GM19452 (cell line): Measurements from ENCODE around the gene FES.
"Not testable (repeated sequence)": the region's sequence is repeated elsewhere in the genome, so short reads cannot be mapped to it uniquely, and the experiment has no call there.

ENCODE experiments used
- ATAC-seq: cut with Tn5 transposase; IDR thresholded peaks from one replicate; pipeline ENCODE4 v1.9.1; 2021; ENCODE audit not compliant: unreplicated experiment

The FES gene

DNA sequence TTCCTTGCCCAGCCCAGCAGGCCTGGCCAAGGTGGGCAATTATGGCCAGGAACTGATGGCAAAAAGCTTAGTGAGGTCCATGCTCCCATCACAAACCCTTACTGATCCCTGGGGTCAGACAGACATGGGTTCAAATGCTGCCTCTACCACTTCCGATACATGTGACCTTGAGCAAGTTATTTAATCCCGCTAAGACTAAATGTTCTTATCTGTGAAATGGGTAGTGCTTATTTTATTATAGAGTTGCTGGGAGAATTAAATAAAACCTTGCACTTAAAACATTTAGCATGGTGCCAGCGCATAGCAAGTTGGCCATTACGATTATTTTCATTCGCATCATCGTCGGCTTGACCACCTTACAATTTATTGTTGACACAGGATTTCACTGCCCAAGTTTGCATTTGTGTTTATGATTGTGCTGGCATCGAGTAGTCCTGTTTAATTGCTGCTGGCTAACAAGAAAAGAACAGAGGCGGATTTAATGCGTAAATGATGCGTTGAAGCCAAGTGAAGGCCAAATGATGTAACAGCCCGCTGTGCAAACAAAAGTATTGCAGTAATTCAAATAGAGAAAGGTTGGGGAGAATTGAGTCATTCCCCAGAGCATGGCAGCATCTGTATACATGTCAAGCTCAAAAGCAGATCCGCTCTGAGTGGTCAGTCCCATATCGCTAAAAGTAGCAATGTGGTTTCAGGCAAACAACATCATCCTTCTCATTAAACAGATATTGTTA is 23.2 kb upstream of the FES start:
- ATAC-seq: no peak

DNA sequence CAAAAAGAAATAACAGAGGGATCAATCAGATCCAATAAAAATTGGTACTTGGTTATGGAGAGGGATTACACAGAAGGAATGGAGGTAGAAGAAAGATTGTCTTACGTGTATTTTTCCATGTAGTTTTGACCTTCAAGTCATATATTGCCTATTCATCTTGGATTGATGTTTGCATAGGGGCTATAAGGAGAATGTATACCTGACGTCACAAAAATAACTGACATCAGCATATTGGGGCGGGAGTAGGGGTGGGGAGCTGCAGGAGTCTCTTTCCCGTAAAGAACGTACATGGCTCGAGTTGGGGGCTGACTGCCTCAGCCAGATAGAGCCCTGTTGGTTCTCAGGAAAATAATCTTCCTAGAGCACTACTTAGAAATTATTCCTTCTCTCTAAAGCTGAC is 21.8 kb upstream of the FES start:
- ATAC-seq: no peak

DNA sequence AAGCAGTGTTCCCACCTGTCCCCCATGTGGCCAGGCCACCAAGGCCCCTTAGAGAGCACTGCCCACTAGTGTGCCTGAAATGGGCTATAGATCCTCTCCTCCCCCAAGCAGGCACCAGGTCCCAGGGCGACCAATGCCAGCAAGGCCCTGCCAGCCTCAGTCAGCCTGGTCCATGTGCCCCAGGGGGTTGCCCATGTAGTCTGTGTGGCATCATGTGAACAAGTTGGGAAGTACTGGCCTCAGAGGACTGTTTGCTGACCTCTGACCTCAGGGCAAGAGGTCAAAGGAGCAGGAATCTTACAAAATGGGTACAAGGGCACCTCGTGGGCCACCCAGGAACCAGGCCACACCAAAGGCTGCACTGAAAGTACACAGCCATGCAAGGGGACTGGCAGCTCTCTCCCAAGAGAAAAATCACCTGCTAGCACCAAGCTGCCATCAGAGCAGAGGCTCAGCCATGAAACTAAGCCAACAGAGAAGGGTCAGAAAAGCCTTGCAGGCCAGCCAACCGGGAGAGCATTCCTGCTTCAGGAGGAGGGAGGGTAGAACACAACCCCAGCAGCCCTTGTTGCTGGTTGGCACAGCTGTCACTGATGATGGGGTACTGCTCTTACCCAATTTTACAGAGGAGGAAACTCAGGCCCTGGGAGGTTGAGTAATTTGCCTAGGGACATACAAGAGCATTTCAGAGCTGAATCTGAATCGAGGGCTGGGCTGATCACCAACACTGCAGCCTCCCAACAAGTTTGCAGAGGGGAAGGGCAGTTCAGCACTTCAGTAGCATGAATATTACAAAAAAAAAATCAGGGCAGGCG is 21.1 kb upstream of the FES start:
- no peak for ATAC-seq

DNA sequence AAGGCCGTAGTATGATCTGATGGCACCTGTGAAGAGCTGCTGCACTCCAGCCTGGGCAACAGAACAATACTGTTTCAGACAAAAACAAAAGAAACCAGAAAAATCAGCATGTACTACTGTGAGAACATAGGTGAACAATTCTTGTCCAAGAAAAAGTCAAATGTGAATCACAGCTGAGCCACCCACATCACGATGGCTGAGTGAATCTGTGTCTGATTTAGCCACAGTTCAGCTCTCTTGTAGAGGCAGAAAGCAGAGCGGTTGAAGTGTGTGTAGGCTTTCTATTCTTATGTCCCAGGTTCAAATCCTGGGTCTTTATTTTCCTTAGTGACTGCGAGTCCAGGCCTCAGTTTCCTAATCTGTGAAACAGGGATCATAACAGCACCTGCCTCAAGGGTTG is 20.3 kb upstream of the FES start:
- ATAC-seq: no peak

DNA sequence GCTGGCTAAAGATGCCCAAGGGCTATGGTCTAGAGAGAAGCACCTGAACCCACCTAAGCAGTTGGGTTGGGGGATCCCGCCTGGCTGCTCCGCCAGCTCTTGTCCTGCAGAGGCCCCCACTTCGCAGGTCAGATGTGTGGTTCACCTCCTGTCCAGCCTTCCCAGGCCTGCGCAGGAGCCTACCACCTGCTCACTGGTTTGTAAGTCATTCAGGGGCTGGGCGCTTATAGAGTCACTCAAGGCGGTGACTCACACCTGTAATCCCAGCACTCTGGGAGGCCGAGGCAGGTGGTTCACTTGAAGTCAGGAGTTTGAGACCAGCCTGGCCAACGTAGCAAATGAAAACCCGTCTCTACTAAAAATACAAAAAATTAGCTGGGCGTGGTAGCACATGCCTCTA is 19.8 kb upstream of the FES start:
- no peak for ATAC-seq

DNA sequence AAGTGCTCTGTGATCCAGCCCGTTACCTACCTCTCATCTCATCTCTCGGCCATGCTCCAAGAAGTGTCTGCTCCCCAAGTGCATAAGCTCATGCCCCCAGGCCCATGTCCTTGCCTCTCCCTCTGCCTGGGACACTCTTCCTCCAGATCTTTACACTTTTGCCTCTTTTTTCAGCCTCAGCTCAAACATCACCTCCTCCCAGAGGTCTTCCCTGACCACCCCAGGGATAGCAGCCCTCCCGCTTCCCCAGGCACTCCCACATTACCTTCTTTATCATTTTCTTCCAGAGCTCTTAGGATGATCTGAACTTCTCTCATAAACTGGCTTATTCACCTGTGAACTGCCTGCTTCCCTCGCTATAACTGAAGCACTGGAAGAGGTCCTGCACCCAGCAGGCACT is 18.6 kb upstream of the FES start:
- no peak for ATAC-seq

DNA sequence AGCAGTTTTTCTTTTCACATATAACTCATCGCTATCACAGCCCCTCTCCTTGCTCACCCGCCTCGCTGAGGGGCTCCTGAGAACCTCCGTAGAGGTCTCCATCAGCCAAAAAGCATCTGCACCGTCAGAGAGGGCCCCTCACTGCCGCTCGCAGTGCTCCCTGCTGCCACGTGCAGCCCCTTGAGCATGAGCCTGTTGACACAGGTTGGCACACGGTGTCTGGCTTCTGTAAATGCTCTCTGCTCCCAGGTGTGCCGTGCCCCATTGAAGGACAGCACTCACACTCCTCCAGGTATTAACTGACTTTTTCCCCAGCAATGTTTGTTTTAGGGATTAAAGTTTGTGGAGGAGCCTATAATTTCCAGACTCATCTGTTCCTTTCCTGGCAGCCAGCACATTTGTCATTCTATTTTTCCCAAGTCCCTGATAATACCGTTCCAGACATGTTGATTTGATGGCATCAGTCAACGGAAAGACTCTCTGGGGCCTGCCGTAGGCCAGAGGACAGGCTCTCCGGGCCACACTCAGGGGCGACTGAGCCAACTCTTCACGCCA is 18.1 kb upstream of the FES start:
- no peak for ATAC-seq

DNA sequence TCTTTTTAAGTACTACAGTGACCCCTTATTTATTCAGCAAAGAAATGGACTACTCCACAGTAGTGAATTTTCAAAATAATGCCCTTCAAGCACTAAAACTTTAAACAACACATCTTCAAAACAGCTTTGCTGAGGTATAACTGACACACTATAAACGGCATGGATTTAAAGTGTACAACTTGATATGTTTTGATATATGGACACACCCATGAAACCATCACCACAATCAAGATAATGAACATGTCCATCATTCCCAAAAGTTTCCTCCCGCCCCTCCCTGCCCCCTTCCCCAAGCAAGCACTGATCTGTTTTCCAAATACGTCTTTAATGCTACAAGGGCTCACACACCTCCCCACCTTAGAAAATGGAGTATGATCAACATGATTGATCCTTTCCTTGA is 17.5 kb upstream of the FES start:
- ATAC-seq: no peak

DNA sequence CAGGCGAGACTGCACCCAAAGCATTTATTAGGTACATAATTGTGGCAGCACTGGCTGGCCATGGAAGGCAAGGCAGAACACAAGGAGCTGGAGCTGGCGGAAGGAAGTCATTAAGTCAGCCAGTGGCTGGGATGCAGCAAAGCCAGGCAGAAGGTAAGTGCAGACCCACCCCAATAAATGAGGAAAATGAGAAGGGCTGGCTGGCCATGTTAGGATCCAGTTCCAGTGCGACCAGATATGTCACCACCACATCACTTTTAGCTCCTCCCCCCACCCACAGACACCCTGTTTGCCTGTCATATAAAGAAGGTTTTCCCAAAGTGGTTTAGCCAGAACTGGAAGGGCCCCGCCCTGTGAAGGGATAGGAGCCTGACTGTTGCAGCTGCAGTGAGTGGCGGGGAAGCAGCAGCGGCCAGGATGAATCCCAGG is 16.0 kb upstream of the FES start, which contains the start of gene FURIN:
Gene FURIN, plus strand, starts transcription at position 328 of the 429 bp plus-strand sequence. CDS start 7,153 bp downstream, outside the sequence.
- no peak for ATAC-seq

DNA sequence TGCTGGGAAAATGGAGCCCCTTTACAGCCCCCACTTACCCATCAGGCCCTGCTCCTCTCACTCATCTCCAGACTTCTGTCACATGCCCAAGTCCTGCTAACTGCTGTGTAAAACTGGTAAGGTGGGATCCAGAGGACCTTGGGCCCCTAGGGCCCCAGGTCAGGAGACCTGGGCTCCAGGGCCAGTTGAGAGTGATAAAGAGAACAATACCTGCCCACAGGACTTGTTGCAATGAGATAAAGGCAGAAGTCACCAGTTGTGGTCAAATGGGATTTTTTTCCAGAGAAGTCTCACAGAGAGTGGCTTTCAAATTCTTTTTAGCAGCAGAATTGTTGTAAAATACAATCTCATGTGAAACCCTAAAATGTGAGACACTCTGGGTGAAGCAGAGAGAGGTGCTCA is 15.2 kb upstream of the FES start:
- no peak for ATAC-seq

DNA sequence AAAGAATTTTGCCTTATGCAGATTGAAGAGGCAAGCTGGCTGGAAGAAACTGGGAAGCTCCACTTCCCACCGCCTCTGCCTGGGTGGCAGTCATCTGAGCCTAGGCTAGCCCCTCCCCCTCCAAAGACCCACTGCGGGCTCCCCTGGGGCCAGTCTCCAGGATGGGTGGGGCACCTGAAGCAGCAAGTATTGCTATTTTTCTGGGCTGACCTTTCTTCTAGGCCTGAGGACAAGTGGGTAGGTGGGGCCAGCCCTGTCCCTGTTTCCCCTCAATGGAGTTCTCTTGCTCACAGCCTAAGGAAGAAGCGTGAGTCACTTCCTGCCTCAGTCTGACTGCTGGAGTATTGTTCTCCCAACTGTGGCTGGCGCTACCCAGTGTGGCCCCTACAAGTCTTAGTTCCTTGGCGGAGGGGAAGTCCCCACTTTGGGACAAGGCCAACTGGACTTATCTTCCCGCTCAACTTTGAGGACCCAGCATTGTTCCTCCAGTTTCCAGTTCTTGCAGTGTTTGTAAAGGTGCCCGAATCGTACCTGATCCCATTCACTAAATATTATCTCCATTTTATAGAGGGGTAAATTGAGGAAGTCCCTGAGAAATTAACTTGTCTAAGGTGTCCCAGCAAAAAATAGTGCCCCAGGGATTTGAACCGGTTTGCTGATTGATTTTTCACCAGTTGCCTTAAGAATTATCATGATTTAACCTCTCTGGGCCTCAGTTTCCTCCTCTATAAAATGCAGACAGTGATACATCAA is 14.5 kb upstream of the FES start:
- ATAC-seq: no peak

DNA sequence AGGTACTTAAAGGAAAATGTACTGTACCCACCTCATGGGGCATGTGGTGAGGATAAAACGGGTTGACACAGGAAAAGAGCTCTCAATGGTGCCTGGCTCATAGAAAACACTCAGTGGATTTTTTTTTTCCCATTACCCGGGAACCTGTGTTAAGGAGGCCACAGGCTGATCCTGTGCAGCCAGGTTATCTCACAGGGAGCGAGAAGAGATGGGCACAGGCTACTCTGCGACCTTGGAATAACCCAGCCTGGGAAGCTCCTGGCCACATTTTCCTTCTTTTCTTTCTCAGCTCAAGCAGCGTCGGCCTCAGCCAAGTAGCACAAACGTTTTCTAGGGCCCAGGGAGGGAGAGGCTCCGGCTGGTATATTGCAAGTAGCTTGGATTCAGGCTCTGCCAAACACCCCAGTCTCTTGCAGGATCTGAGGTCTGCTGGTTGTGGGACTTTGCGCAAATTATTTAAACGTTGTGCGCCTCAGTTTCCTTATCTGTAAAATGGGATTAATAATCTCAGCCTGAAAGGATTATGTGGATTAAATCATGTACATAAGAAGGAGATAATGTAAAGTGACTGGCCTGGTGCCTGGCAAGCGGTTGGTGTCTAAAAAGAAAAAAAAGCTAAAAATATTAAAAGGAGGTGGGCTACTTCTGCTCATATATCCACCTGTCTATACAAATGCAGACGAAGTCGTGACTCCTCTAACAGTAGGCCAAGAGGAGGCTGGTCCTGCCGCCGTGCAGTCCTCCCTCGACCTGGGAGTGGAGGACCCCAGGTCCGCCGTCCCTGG is 13.8 kb upstream of the FES start:
- ATAC-seq: no peak

DNA sequence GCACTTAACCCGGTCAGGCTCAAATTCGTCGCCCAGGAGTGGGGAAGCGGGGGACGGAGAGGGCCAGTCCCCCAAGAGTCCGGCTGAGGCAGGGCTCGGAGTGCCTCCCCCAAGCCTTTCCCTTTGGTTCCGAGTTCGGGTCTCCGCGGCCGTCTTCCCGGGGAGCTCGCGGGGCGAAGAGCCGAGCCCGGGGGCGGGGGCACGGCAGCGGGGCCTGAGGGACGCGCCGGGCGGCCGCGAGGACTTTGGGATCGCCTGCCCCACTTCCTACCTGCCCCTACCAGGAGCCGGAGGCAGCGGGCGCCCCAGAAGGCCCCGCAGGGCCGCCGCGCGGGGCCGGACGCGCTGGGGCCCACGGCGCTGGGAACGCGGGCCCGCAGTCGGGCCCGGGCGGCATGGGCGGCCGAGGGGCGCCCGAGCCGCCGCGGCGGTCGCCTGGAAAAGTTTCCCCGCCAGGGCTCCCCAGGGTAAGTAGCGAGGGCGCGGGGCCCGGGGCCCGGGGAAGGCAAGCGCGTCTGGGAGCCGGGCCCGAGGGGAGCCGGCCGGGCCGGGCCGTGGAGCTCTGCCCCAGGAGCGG is 13.1 kb upstream of the FES start:
- ATAC-seq: no peak

DNA sequence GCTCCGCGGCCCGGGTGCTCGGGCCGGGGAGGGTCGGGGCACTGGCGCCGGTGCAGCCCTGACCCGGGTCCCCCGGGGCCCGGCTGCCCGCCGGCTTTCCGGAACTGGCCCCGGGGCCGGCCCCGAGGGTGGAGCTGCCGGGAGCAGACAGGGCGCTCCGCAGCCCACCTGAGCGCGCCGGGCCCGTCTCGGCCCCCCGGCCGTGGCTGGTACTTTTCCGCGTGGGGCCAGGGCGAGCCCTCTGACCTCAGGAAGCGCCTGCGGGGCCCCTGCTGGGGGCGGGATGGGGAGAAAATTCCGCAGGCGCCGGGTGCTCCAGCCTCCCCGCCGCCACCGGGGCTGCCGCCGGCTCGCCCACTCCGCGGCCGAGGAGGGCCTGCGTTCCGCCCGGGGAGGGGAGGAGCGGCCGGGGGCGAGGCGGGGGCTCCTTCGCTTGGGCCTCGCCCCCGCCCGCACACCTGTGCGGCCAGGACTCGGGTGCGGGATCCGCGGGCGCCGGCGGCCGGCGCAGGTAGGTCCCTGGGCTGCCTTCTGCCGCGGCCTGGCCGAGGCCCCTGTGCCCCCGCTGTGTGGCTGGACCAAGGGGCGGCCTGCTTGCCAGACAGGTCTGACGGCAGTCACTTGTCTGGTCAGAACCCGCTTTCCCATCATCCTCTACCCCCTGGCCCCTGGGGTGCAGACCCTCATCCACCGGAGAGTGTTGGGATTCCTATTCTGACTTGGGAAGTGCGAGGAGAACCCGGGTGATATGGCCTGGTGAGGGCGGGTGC is 12.4 kb upstream of the FES start:
- ATAC-seq: no peak

DNA sequence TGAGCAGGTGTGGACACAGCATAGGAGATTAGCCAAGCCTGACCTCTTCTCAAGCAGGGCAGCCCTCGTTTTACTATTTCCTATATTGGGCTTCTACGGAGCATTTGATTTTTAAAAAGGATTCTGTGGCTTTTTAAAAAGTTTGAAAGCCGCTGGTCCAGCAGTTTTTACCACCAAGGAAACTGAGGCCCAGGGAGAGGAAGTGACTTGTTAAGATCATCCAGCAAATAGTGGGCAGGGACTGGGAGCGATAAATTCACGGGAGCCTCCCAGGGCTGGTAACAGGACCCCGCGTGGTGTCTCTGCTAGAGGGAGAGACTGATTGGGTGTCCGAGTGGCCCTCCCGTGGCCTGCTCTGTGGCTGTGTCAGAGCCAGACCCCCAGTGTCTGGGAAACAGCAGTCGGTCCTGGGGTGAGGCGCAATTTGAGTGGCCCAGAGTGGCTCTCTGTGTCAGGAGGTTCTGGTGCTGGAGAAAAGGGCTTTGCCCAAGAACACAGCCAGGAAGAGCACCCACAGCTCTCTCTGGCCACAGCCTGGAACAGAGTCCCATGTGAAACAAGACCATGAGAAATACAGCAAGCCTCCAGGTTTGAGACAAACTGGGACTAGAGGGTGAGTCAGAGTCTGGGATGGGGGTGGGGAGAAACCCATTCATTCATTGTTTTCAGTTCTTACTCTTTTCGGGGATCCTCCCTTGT is 11.7 kb upstream of the FES start:
- no peak for ATAC-seq

DNA sequence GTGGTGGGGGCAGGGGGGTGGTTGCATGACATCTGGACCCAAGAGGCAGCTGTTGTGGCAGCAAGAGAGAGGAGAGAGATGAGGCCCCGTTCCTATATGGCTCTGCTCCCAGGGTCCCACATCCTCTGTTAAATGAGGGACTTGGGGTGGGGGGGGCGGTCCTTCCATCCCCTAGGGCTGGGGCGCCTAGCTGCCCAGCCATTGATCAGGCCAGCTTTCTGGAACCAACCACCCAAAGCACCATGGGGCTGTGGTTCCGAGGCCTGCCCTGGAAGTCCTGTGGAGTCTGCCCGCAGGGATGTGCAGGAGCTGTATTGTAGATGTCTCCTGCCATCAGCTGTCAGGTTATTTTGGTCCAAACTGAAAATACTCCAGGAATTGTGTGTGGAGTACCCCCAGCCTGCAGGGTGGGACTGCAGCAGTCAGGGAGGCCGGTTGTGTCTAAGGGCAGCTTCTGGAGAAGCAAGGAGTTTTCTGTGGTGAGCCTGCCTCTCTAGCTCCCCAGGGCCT is 10.8 kb upstream of the FES start:
- no peak for ATAC-seq

DNA sequence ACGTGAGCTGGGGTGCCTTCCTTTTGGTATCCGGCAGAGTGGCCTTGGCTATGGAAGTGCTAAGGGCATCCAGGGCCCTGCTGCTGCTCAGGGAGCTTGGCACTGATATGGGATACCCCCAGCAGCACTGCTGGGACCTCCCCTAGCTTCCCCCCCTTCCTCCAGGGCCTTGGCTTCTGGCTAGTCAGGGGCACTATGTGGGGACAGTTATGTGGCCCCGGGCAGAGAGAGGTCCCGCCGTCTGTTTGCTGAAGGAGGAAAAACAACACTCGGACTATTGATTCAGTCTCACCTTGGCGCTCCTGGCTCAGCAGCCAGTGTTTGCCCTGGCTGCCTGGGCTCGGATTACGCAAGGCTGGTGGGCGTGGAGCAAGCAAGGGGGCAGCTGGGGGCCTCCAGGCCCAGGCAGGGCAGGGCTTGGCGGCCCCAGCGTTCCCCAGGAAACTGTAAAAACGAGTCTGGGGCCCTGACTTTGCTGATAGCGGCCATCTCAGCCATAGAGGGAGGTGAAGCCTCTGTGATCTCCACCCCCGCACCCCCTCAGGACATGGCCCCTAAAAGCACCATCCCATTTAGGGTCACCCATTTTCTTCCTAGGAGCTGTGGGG is 10.2 kb upstream of the FES start:
- ATAC-seq: no peak

DNA sequence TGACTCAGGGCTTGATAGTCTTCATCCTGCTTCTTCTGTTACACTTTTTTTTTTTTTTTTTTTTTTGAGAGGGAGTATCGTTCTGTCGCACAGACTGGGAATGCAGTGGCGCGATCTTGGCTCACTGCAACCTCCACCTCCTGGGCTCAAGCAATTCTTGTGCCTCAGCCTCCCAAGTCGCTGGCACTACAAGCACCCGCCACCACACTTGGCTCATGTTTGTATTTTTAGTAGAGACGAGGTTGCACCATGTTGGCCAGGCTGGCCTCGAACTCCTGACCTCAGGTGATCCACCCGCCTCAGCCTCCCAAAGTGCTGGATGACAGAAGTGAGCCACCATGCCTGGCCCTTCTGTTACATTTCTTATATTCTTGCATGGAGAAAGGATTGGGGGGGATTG is 9.3 kb upstream of the FES start:
- ATAC-seq: not testable (repeated sequence)
